ENCODE results near the gene ZNF219.
A peak's percentile ranks its signal among the peaks of the same experiment; 100 is the strongest.

Gene ZNF219

DNA sequence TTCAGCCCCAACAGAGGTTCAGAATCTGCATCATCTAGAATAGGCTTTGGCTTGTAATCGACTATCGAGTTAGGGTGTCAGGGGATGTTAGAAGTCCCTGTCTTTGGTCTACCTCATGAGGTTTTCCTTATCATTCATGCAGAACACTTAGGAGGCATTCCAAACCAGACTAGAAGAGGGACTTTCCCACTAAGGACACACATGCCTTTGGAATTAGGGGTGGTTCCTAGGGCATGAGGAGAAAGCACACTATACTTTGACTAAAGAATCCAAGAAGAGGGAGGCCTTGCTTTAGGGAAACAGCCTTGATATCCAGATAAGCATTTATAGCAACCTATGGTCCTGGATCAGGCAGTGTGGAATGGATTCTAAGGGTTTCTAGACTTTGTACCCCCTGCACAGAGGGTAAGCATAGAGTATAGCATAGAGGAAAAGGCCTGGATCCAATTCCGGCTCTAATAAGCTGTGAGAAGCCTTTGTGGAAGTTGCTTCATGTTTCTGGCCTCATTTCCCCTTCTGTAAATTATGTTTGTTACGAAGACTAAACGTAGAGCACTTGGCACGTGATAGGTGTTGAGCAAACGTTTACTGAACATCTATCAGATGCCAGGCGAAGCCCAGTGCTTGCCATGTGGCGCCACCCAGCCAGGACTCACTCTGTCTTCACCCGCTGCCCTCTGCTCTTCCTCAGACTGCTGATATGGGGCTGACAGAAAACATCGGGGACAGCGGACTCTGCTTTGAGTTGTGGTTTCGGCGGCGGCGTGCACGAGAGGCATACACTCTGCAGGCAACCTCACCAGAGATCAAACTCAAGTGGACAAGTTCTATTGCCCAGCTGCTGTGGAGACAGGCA lies 13.2 kb downstream of the ZNF219 start:
- no peak for DNase-seq

DNA sequence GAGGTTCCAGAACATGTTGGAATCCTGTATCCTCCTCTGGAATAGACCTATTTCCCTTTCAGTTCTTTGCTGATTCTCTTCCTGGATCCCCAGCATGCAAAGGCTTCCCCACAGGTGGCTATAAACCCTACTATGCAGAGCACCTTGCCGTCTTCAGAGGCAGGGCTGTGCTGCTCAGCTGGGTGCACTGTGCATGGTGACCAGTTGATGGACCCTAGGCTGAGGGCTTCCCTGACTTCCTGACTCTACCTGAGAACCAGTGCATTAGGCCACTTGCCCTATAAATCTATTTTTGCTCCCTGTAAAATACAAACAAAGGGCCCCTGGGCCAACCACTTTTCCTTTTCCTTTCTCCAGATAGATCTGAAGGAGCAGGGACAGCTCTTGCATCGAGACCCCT lies 14.1 kb downstream of the ZNF219 start:
- no peak for DNase-seq

DNA sequence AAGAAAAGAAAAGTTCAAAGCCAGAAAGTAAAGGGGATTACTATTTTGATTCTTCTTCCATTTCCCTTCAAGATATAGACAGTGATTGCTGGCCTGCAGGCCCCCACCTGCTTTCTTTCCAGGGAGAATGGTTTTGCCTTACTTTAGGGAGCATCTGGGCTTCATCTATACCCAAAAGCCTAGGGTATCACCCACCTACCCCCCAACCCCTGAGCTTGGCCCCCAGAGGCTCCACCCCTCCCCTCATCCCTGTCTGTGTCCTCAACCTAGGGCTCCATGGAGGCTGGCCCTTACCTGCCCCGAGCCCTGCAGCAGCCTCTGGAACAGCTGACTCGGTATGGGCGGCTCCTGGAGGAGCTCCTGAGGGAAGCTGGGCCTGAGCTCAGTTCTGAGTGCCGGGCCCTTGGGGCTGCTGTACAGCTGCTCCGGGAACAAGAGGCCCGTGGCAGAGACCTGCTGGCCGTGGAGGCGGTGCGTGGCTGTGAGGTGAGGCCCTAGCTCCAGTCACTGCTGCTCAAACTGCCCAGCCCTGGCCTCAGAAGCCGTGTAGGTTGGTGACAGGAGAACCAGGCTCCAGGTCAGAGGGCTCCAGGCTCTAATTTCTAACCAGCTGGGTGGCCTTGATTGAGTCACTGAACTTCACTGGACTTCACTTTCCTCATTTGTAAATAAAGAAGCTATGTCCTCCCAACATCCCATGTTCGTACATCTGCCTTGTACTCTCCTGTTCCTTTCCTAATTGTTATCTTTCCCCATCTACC lies 14.7 kb downstream of the ZNF219 start:
- DNase-seq: no peak

DNA sequence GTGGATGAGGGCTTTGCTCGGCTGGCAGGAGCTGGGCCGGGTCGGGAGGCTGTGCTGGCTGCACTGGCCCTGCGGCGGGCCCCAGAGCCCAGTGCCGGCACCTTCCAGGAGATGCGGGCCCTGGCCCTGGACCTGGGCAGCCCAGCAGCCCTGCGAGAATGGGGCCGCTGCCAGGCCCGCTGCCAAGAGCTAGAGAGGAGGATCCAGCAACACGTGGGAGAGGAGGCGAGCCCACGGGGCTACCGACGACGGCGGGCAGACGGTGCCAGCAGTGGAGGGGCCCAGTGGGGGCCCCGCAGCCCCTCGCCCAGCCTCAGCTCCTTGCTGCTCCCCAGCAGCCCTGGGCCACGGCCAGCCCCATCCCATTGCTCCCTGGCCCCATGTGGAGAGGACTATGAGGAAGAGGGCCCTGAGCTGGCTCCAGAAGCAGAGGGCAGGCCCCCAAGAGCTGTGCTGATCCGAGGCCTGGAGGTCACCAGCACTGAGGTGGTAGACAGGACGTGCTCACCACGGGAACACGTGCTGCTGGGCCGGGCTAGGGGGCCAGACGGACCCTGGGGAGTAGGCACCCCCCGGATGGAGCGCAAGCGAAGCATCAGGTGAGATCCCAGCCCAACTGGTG lies 16.8 kb downstream of the ZNF219 start:
- no peak for DNase-seq

DNA sequence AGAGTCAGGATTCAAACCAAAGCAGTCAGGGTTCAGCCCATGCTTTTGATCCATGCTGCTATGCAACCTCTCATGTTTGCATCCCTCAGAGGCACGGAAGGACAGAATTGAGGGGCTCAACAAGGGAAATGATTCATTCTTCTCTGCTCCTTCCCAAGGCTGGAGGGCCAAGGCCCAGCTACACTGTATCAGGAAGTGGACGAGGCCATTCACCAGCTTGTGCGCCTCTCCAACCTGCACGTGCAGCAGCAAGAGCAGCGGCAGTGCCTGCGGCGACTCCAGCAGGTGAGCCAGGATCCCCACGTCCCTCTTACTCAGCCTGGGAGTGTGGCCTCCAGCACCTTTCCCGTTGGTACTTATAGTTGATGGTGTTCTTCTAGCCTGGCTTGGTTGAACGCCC lies 19.7 kb downstream of the ZNF219 start:
- no peak for DNase-seq

DNA sequence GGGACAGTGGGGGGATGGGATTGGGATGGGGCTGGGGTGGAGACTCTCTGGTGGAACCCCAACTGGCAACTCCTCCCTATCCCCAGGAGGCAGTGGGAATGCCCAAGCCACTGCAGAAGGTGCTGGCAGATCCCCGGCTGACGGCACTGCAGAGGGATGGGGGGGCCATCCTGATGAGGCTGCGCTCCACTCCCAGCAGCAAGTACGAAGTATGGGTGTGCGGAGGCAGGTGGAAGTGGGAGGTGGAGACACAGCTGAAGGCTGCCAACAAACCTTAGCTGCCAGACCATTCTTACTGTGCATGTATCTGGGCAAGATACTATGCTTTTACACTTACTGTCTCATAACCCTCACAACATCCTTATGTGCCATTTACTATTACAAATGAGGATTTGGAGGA lies 20.2 kb downstream of the ZNF219 start:
- DNase-seq: no peak

DNA sequence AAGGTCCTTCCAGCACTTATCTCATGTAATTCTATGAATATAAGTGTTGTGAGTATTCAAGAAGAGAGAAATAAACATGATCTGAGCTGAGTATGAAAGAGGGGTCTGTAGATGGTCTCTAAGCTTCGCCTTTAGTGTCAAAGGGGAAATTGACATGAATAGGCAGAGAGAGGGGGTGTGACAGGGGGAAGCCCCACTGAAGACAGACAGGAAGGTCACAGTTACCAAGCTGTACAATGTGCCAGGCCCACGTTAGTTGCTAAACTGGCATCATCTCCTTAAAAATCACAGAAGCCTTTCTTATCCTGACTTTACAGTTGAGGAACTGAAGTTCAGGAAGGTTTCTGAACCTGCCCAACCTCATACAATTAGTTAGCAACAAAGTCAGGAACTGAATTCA lies 20.8 kb downstream of the ZNF219 start:
- DNase-seq: no peak

DNA sequence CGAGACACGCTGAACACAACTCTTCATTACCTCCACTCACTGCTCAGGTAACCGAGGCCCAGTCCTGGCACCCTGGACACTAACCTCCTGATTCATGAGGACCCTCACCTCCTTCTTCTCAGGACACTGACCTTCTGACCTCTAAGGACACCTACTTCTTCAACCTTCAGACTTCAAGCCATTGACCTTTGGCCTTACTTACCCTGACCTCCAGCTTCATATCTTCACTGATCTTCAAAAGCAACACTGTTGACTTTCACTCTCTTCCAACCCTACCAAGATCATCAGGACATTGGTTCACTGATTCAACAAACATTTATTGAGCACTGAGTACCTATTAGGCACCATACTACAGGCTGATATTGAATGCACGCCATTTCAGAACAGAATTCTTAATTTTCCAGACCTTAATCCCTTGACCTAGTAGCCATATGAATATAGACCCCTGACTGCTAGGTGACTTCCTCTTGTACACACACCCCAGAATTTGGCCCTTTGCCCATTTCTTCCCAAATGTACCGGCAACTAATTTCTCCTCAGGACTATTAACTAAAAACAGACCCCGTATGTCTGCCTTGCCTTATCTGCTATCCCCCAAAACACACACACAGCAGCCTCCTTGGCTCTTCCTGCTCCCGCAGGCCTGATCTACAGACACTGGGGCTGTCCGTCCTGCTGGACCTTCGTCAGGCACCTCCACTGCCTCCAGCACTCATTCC lies 22.6 kb downstream of the ZNF219 start:
- DNase-seq: no peak

DNA sequence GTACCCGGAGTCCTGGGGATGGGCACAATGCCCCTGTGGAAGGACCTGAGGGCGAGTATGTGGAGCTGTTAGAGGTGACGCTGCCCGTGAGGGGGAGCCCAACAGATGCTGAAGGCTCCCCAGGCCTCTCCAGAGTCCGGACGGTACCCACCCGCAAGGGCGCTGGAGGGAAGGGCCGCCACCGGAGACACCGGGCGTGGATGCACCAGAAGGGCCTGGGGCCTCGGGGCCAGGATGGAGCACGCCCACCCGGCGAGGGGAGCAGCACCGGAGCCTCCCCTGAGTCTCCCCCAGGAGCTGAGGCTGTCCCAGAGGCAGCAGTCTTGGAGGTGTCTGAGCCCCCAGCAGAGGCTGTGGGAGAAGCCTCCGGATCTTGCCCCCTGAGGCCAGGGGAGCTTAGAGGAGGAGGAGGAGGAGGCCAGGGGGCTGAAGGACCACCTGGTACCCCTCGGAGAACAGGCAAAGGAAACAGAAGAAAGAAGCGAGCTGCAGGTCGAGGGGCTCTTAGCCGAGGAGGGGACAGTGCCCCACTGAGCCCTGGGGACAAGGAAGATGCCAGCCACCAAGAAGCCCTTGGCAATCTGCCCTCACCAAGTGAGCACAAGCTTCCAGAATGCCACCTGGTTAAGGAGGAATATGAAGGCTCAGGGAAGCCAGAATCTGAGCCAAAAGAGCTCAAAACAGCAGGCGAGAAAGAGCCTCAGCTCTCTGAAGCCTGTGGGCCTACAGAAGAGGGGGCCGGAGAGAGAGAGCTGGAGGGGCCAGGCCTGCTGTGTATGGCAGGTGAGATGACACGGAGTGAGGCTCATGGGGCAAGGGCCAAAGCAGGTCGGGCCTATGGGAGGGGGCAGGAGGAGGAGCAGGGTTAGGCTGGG lies 23.8 kb downstream of the ZNF219 start:
- no peak for DNase-seq

DNA sequence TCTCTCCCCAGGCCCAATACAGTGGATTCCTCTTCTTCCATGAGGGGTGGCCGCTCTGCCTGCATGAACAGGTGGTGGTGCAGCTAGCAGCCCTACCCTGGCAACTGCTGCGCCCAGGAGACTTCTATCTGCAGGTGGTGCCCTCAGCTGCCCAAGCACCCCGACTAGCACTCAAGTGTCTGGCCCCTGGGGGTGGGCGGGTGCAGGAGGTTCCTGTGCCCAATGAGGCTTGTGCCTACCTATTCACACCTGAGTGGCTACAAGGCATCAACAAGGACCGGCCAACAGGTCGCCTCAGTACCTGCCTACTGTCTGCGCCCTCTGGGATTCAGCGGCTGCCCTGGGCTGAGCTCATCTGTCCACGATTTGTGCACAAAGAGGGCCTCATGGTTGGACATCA lies 24.5 kb downstream of the ZNF219 start:
- DNase-seq: no peak

DNA sequence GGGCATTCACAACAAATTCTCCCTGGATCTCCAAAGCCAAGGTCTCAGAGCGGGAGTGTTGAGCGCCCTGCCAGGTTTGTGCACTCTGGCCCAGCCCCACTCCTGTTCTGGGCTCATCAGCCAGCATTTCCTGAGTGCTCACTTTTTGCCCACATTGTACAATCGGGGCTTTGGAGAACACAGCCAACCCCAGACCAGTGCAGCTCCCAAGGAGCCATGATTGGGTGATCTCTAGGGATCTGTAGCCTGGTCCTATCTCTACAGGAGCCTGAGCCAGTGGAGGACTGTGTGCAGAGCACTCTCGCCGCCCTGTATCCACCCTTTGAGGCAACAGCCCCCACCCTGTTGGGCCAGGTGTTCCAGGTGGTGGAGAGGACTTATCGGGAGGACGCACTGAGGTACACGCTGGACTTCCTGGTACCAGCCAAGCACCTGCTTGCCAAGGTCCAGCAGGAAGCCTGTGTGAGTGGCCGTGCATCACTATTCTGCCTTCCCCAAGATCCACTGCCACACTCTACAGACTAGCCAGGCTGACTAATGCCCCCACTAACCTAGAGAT lies 25.6 kb downstream of the ZNF219 start:
- DNase-seq: no peak

DNA sequence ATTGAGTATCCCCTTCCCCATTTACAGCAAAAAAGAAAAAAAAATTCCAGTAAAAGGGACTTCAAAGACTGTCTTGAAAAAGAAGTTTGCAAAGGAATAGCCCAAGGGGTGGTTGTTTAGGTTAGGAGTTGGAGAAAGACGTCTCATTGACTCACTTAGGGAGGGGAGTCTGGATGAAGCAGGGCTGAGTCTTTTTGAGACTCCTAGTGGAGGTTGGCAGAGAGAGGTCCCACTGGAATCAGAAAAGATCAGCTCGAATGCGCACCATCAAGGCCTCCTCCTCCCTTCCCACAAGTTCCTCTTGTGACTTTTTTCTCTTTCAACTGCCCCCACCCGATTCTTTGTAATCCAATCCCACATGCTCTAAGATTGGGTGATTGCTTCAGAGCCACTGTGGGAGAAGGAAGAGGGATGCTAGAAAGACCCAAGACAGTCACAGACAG lies 26.4 kb downstream of the ZNF219 start:
- no peak for DNase-seq

DNA sequence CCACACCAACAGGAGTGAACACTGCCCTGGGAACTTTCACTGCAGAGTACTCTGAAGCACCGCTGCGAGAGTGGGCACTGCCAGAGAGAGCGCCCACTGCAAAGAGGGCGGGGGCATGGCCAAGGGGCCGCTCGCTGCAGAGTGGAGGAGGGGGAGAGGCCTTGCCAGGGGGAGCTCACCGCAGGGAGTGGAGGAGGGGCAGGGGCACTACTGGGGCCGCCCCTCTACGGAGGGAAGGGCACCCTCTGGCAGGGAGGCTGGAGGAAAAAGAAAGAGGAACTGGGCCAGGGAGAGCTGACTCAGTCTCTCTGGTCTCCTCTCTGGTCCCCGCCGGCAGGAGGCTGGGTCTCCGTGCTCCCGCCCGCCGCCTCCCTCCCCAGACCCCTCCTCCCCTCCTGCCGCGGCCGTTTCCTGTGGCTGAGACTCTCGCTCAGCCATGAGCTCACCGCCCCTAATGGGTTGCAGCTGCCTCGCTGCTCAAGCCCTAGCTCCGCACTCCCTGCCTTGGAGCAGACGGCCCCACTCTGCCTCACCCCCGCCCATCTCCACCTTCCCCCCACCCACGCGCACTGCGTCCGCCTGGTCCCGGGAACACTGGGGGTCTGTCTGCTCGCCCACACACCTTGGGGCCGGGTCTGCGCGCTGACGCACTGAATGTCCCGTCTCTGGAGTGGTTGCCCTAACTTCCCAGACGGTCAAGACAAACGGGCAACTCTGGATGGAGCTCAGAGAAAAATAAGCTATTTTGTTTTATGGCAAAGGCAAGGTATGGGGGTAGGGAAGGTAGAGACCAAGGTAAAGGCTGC lies 27.0 kb downstream of the ZNF219 start:
- DNase-seq: peak; percentile 60

DNA sequence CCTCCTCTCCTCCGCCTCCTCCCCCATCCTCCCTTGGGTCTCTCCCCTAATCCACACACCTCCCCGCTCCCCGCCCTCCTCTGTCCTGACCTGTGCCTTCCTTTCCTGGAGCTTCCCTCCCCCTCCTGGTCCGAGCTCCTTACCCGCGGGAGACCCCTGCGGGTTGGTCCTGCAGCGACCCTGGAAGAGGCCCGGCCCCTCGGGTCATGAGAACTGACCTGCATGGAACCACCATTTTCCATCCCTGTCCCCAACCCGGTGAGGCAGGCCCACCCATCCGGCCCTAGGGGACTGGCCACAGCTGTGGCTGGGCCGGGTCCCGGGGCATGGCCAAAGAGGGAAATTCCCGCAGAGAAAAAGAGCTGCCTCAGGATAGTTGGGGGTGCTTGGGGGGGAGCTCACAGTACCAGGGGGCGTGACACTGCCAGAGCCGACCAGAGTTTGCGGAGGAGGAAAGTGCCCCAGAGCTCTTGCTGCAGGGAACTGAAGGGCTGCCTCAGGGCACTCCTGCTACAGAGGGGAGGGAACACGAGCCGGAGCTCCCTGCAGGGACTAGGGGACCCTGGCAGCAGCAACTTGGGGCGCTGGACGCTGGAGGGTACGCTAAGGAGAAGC lies 27.7 kb downstream of the ZNF219 start:
- no peak for DNase-seq

DNA sequence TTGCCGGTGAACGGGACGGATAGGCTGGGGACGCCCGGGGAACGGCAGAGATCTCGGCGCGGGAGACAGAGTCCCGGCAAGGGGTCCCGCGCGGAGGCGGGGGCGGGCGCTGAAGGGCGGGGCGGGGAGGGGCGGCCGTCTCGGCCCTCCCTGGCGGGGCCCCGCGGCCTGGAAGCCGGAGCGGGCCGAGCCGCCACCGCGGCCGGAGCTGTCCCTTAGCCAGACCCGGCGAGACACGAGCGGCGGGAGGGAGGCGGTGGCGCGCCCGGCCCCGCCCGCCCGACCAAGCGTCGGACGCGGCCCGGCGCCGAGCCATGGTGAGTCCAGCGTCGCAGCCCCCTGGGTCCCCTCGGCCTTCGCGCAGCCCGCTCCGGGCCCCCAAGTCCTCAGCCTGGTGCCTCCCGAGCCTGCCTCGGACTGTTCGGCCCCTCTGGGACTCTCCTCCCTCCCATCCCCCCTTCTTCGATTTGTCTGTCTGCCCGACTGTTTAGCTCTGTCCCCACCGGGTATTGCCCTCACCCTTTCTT lies 28.3 kb downstream of the ZNF219 start, which contains the start of gene ARHGEF40:
Gene ARHGEF40 (plus strand): TSS at position 222 of the 527 bp plus-strand sequence. CDS start 93 bp downstream, at position 315.
- DNase-seq: peak; percentile 30

DNA sequence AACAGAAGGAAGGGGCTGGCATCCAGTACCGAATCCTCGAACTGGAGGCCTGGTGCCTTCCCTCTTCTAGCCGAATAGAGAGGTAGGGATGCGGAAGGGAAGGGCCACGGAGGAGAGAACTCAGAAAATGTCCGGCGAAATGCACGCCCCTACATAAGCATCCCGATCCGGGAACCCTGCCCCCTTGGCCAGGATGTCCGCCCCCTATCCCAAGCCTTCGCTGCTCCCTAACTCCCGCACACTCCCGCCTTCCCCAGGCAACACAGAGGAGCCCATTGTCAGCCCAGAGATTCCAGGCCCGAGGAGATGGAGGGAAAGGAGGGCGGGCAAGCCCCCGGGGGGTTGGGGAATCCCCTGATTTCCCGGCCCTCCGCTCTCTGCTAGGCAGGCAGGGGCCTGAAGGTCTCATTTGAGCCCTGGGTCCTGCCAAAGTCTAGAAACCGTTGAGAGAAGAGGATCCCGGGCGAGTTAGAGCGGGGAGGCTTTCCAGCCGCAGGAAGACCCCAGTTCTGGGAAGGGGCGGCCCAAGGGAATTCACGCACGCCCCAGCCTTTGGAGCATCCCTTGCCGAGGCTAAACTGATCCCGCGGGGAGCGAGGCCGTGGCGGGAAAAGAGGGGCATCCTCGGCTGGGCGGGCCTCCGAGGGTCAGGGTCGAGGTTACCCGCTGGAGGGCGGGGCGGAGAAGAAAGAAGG lies 28.9 kb downstream of the ZNF219 start:
- DNase-seq: no peak

DNA sequence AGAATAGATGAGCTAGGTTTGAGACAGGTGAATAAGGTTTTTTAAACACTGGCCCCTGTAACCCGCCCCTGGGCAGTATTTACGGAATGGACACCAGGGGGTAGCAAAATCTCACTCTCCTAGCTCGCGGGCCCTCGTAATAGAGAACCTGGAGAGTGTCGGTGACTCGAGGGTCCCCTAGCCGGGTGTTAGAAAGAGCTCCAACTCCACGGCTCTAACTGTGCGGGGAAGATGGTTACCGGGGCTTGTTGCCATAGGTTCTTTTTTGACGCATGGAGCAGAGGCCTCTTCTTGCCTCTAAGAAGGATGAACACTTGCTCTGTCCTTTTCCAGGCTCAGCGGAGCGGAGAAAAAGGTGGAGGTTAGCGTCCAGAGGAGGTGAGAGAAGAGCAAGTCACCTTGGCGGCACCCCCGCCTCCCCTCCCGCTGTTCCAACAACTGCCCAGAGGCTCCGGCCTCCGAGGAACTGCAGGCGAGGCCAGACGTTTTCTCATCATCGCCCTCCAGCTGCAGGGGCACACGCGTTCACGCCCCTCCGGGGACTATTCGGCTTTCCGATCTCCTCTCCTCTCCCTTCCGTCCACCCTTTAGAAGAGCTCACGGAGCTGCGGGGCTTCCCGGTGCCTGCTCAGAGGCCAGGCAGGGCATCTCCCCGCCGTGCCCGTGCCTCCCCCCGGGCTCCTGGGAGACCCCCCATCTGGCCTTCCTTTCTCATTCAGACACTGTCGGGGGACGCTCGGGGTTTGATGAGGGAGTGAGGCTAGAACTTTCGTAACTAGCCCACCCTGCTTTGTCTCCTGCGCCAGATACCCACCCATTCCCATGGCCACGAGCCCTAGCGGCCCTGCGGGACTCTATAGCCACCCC lies 29.7 kb downstream of the ZNF219 start:
- peak; percentile 54 for DNase-seq

DNA sequence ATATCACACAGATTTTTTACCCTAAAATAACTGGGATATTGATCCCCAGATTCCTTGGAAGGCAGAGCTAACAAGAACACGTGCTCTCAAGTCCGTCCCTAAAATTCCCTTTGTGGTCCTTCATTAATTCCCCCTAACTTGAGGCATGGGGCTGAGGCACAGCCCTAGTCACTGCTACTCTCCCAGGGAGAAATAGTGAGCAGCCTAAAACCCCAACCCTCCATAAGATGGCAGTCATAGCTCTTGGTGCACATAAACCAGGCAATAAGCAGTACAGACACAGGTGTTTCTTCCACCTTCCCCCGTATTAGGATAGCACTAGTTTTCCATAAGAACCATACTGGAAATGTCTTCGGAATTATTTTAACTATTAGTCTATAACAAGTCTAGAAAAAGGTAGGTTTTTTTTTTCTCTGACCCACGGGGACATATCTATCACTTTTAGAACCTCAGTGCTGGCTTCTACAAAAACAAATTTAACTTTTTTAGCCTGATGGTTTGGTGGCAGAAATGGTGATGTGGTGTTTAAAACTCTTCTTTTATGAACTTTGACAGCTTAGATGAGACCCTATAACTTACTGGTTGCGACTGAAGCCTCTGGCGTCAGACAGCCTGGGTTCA lies 31.5 kb downstream of the ZNF219 start:
- DNase-seq: no peak
